Cardiac muscle cell (in vitro differentiated cells and primary cell): Measurements from ENCODE around the gene NUBP2. TPM values are rescaled to one million over a fixed set of nuclear protein-coding genes. Genes with fewer than 3 reads are reported as not detected.

ENCODE experiments used
- DNase-seq, 2 donors: peaks; one replicate each; pipeline versions ENCODE4 v3.0.0 to v3.0.0-alpha.2; 2010 to 2017; ENCODE audit warnings: low read depth in 1 of 2, low spot score in 1 of 2
- H3K27ac ChIP-seq: fragments of 200-600 bp; sonication (generic); 2 replicates; pipeline ENCODE4 v1.5.1; 2016
- H3K27me3 ChIP-seq: fragments of 200-600 bp; sonication (generic); 2 replicates; pipeline ENCODE4 v1.6.0; 2016; ENCODE audit warnings: control low read depth
- H3K36me3 ChIP-seq: fragments of 200-600 bp; sonication (generic); 2 replicates; pipeline ENCODE4 v1.5.1; 2016; ENCODE audit warnings: control low read depth
- H3K4me1 ChIP-seq: fragments of 200-600 bp; sonication (generic); 2 replicates; pipeline ENCODE4 v1.8.1; 2017; ENCODE audit warnings: low read depth, mild to moderate bottlenecking, mixed run types
- H3K4me3 ChIP-seq: fragments of 200-600 bp; sonication (generic); 2 replicates; pipeline ENCODE4 v1.5.1; 2016; ENCODE audit warnings: mild to moderate bottlenecking
- H3K9me3 ChIP-seq: fragments of 200-600 bp; sonication (generic); 2 replicates; pipeline ENCODE4 v1.5.1; 2017; ENCODE audit warnings: low read depth, mild to moderate bottlenecking, control low read depth
- CTCF ChIP-seq: IDR thresholded peaks from 2 replicates; pipeline ENCODE4 v1.5.1; 2012; ENCODE audit warnings: low read depth, mild to moderate bottlenecking, low read length
- polyA plus RNA-seq: library from polyadenylated mRNA; unstranded; fragments of >200 nt; fragmentation: Nextera tagmentation; extraction: Ambion mirVana; gene quantifications from 2 replicates; pipeline ENCODE4 v1.2.1, GENCODE V29; 2016
- total RNA-seq: library from RNA; depleted of rRNA; stranded (reverse); fragments of >200 nt; gene quantifications from 2 replicates; pipeline ENCODE4 v1.2.3, GENCODE V29; 2016

The NUBP2 gene
- total and polyA plus RNA-seq, 2 experiments from 2014 or later, result 138 to 151 TPM

- H3K4me1 ChIP-seq, result no peaks in the 10 kb centered on the region
- H3K27ac ChIP-seq, result no peak overlapping the region
- H3K27me3 ChIP-seq, result no peaks in the 10 kb centered on the region
- peaks cover 12% of the 10 kb centered on the region for H3K36me3 ChIP-seq
- no peak for DNase-seq
- H3K4me3 ChIP-seq, result no peak overlapping the region
- no peaks in the 10 kb centered on the region for H3K9me3 ChIP-seq
- TF ChIP-seq CTCF, result no peak
Measured at GRCh38 chr16:1752853-1753252, 29.9 kb upstream of the NUBP2 start.

GRCh38 chr16:1754204-1754603 is 28.6 kb upstream of the NUBP2 start:
- Histone ChIP-seq H3K36me3 (peaks cover 16% of the 10 kb centered on the region), H3K9me3 (no peaks in the 10 kb centered on the region), H3K4me3 (no peak overlapping the region), H3K27me3 (no peaks in the 10 kb centered on the region), H3K27ac (no peak overlapping the region), H3K4me1 (no peaks in the 10 kb centered on the region)
- TF ChIP-seq CTCF, result no peak
- no peak for DNase-seq

- Histone ChIP-seq H3K4me3 (no peak overlapping the region), H3K4me1 (no peaks in the 10 kb centered on the region), H3K9me3 (no peaks in the 10 kb centered on the region), H3K27me3 (no peaks in the 10 kb centered on the region), H3K27ac (no peak overlapping the region), H3K36me3 (peaks cover 9% of the 10 kb centered on the region)
- TF ChIP-seq CTCF, result no peak
- no peak for DNase-seq
Measured at GRCh38 chr16:1757714-1758461, 24.9 kb upstream of the NUBP2 start.

GRCh38 chr16:1758923-1759322 is 23.8 kb upstream of the NUBP2 start:
- H3K36me3 ChIP-seq, result peaks cover 10% of the 10 kb centered on the region
- no peak overlapping the region for H3K27ac ChIP-seq
- no peak for DNase-seq
- no peaks in the 10 kb centered on the region for H3K27me3 ChIP-seq
- TF ChIP-seq CTCF, result no peak
- H3K4me3 ChIP-seq, result no peak overlapping the region
- H3K9me3 ChIP-seq, result no peaks in the 10 kb centered on the region
- H3K4me1 ChIP-seq, result no peaks in the 10 kb centered on the region

DNA sequence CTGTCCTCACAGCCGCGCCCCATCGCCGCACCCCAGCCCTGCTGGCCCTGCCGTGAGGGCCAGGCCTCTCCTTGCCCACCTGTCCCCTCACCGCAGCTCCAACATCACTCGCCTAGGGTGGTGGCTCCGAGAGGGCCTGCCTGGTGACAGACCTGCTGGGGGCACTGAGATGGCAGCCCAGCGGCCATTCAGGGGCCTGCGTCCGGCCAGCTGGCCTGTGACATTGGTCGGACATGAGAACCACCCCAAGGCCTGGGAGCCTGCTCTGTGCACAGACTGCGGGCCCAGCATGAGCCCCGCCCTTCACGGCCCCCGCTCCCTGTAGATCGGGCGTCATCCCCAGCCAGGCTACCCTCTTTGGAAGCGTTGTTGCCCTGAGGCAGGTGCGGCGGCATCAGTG is 23.2 kb upstream of the NUBP2 start:
- Histone ChIP-seq H3K9me3 (no peaks in the 10 kb centered on the region), H3K27ac (no peak overlapping the region), H3K4me3 (no peak overlapping the region), H3K27me3 (no peaks in the 10 kb centered on the region), H3K4me1 (no peaks in the 10 kb centered on the region), H3K36me3 (peaks cover 14% of the 10 kb centered on the region)
- no peak for TF ChIP-seq CTCF
- no peak for DNase-seq

- H3K4me3 ChIP-seq, result no peak overlapping the region
- DNase-seq, result no peak
- no peaks in the 10 kb centered on the region for H3K4me1 ChIP-seq
- H3K27me3 ChIP-seq, result no peaks in the 10 kb centered on the region
- peaks cover 22% of the 10 kb centered on the region for H3K36me3 ChIP-seq
- H3K27ac ChIP-seq, result no peak overlapping the region
- TF ChIP-seq CTCF, result no peak
- no peaks in the 10 kb centered on the region for H3K9me3 ChIP-seq
Measured at GRCh38 chr16:1760911-1761310, 21.8 kb upstream of the NUBP2 start.
